MCF 10A (cell line): ENCODE measurements around the gene RASSF9. TPM values are rescaled to one million over a fixed set of nuclear protein-coding genes. Genes with fewer than 3 reads are reported as not detected.

Experiments
- BruUV-seq: library from RNA; stranded (reverse); fragments of 400-500 nt; replicated peaks from 2 replicates; lab custom pipeline; 2021; lab: Mats Ljungman, UMichigan
- CTCF ChIA-PET: fragments of 300-600 bp; sonication (Branson Sonifier 250); formaldehyde crosslinking; extraction: SDS; loops from one replicate; lab custom pipeline; 2021; ENCODE audit warnings: antibody characterized with exemption, inconsistent platforms; lab: Yijun Ruan, JAX
- POLR2A ChIA-PET: fragments of 300-600, 350-650 bp; sonication (Branson Sonifier 250); formaldehyde crosslinking; extraction: SDS; loops from one replicate; lab custom pipeline; 2020; ENCODE audit warnings: antibody characterized with exemption, inconsistent platforms; lab: Yijun Ruan, JAX
- DNase-seq: peaks from one replicate; pipeline ENCODE4 v3.0.0-alpha.2; 2018; ENCODE audit not compliant: unreplicated experiment
- H3K27ac Mint-ChIP-seq: one replicate; pipeline ENCODE4 v1.8.0; 2022; ENCODE audit warnings: mild to moderate bottlenecking, low read depth, mixed read lengths; ENCODE audit not compliant: unreplicated experiment
- H3K27me3 Mint-ChIP-seq: one replicate; pipeline ENCODE4 v1.8.0; 2022; ENCODE audit warnings: mixed read lengths; ENCODE audit not compliant: insufficient read depth, unreplicated experiment
- H3K36me3 Mint-ChIP-seq: one replicate; pipeline ENCODE4 v1.8.0; 2022; ENCODE audit warnings: mild to moderate bottlenecking, moderate library complexity, mixed read lengths; ENCODE audit not compliant: insufficient read depth, unreplicated experiment
- H3K4me1 Mint-ChIP-seq: one replicate; pipeline ENCODE4 v1.8.0; 2022; ENCODE audit warnings: mixed read lengths; ENCODE audit not compliant: insufficient read depth, unreplicated experiment
- H3K4me3 Mint-ChIP-seq: one replicate; pipeline ENCODE4 v1.8.0; 2022; ENCODE audit warnings: mild to moderate bottlenecking, moderate library complexity, mixed read lengths; ENCODE audit not compliant: unreplicated experiment
- H3K9me3 Mint-ChIP-seq: one replicate; pipeline ENCODE4 v1.8.0; 2022; ENCODE audit warnings: mixed read lengths; ENCODE audit not compliant: unreplicated experiment
- CTCF ChIP-seq: fragments of 200-600 bp; IDR thresholded peaks from one replicate; pipeline ENCODE4 v1.8.0; 2022; ENCODE audit warnings: antibody characterized with exemption, mild to moderate bottlenecking; ENCODE audit not compliant: unreplicated experiment
- intact Hi-C: fragments of 100-400 bp; cut with micrococcal nuclease; formaldehyde crosslinking; loops from 2 replicates; pipeline ENCODE4 v1.14.1; 2022
- total RNA-seq: library from RNA; stranded (reverse); gene quantifications from 2 replicates; pipeline ENCODE4 v1.2.3, GENCODE V29; 2022

The RASSF9 gene
- total RNA-seq, 1 experiment from 2014 or later = 2.1 TPM

GRCh38 chr12:85821206-85821605, 15.0 kb downstream of the RASSF9 start:
- intact Hi-C loops = no loop called here
- H3K4me3 Mint-ChIP-seq = no peak overlapping the region
- H3K27ac Mint-ChIP-seq = no peak overlapping the region
- H3K4me1 Mint-ChIP-seq = peaks cover 17% of the 10 kb centered on the region
- BruUV-seq = no TSS peak
- ChIA-PET CTCF (interaction anchor here (0.6 to 1.8 kb wide), 2 partner anchors 46 to 246 kb away, joined by 3 to 13 read pairs; no protein-coding TSS in a partner anchor), POLR2A (interaction anchor here (0.8 to 4.1 kb wide), 3 partner anchors 9 to 15 kb away, joined by 3 to 20 read pairs (median 3); partner anchors contain the start of gene RASSF9)
- no peaks in the 10 kb centered on the region for H3K36me3 Mint-ChIP-seq
- no peak for TF ChIP-seq CTCF
- no peaks in the 10 kb centered on the region for H3K27me3 Mint-ChIP-seq
- DNase-seq = no peak
- H3K9me3 Mint-ChIP-seq = no peaks in the 10 kb centered on the region

GRCh38 chr12:85820101-85820500, 16.1 kb downstream of the RASSF9 start:
- H3K27ac Mint-ChIP-seq = no peak overlapping the region
- H3K36me3 Mint-ChIP-seq = no peaks in the 10 kb centered on the region
- POLR2A ChIA-PET = interaction anchor here (0.9 to 4.1 kb wide), 2 partner anchors 11 to 16 kb away, joined by 5 to 20 read pairs; partner anchors contain the start of gene RASSF9
- no peak for DNase-seq
- CTCF ChIA-PET = no interaction called here
- intact Hi-C loops = no loop called here
- no TSS peak for BruUV-seq
- peaks cover 1% of the 10 kb centered on the region for H3K9me3 Mint-ChIP-seq
- H3K4me3 Mint-ChIP-seq = no peak overlapping the region
- peaks cover 17% of the 10 kb centered on the region for H3K4me1 Mint-ChIP-seq
- no peaks in the 10 kb centered on the region for H3K27me3 Mint-ChIP-seq
- TF ChIP-seq CTCF = no peak

GRCh38 chr12:85814741-85815140, 21.5 kb downstream of the RASSF9 start:
- H3K27ac Mint-ChIP-seq = no peak overlapping the region
- no peak for TF ChIP-seq CTCF
- no TSS peak for BruUV-seq
- CTCF ChIA-PET = interaction anchor here (0.6 to 1.7 kb wide), 4 partner anchors 9 to 366 kb away, joined by 3 to 8 read pairs (median 3); no protein-coding TSS in a partner anchor
- H3K9me3 Mint-ChIP-seq = peaks cover 7% of the 10 kb centered on the region
- intact Hi-C loops = no loop called here
- no peaks in the 10 kb centered on the region for H3K27me3 Mint-ChIP-seq
- no peaks in the 10 kb centered on the region for H3K36me3 Mint-ChIP-seq
- DNase-seq = no peak
- H3K4me1 Mint-ChIP-seq = no peaks in the 10 kb centered on the region
- POLR2A ChIA-PET = interaction anchor here (1.0 kb wide), 1 partner anchor 9 kb away, joined by 5 read pairs; no protein-coding TSS in a partner anchor
- H3K4me3 Mint-ChIP-seq = no peak overlapping the region

- Mint-ChIP-seq H3K36me3 (peaks cover 5% of the 10 kb centered on the region), H3K9me3 (peaks cover 7% of the 10 kb centered on the region), H3K4me1 (no peaks in the 10 kb centered on the region), H3K4me3 (no peak overlapping the region), H3K27me3 (no peaks in the 10 kb centered on the region), H3K27ac (no peak overlapping the region)
- ChIA-PET CTCF (interaction anchor here (0.6 to 1.7 kb wide), 4 partner anchors 53 to 623 kb away, joined by 3 to 8 read pairs (median 3); no protein-coding TSS in a partner anchor), POLR2A (interaction anchor here (1.0 kb wide), 1 partner anchor 8 kb away, joined by 5 read pairs; no protein-coding TSS in a partner anchor)
- no TSS peak for BruUV-seq
- intact Hi-C loops = no loop called here
- no peak for DNase-seq
- TF ChIP-seq CTCF = no peak
These were observed 22.1 kb downstream of the RASSF9 start for GRCh38 chr12:85814071-85814470.
